Measurements from ENCODE around the gene POLR2J2.
A peak's percentile ranks its signal among the peaks of the same experiment; 100 is the strongest.
"Not testable (repeated sequence)": the region's sequence is repeated elsewhere in the genome, so short reads cannot be mapped to it uniquely, and the experiment has no call there.

POLR2J2 gene

GRCh38 chr7:102671166-102671955 is at the start of gene POLR2J2:
Gene POLR2J2, minus strand, starts transcription at chr7:102671663. Its CDS starts 62 bp downstream, at chr7:102671601.
- not testable (repeated sequence) for FAIRE-seq

GRCh38 chr7:102718491-102718890 is 47.0 kb upstream of the POLR2J2 start:
- FAIRE-seq, result not testable (repeated sequence)

- not testable (repeated sequence) for FAIRE-seq
These were observed 44.3 kb upstream of the POLR2J2 start for GRCh38 chr7:102715718-102716117.

- FAIRE-seq, result not testable (repeated sequence)
These were observed 43.5 kb upstream of the POLR2J2 start for GRCh38 chr7:102714774-102715522.

- peak; percentile 23 for FAIRE-seq
These were observed 42.2 kb upstream of the POLR2J2 start for GRCh38 chr7:102713691-102714080.

GRCh38 chr7:102713011-102713690 is 41.7 kb upstream of the POLR2J2 start:
- not testable (repeated sequence) for FAIRE-seq

GRCh38 chr7:102698962-102699750 is 27.7 kb upstream of the POLR2J2 start:
- not testable (repeated sequence) for FAIRE-seq

GRCh38 chr7:102697642-102698512 is 26.4 kb upstream of the POLR2J2 start:
- not testable (repeated sequence) for FAIRE-seq

- FAIRE-seq, result not testable (repeated sequence)
These were observed 24.5 kb upstream of the POLR2J2 start for GRCh38 chr7:102696009-102696408.

- not testable (repeated sequence) for FAIRE-seq
These were observed 23.6 kb upstream of the POLR2J2 start for GRCh38 chr7:102695033-102695552.

GRCh38 chr7:102694008-102694407 is 22.5 kb upstream of the POLR2J2 start:
- not testable (repeated sequence) for FAIRE-seq

- not testable (repeated sequence) for FAIRE-seq
These were observed 19.1 kb upstream of the POLR2J2 start for GRCh38 chr7:102690602-102691001.

GRCh38 chr7:102689436-102690282 is 18.2 kb upstream of the POLR2J2 start:
- not testable (repeated sequence) for FAIRE-seq

GRCh38 chr7:102688299-102689036 is 17.0 kb upstream of the POLR2J2 start:
- not testable (repeated sequence) for FAIRE-seq

- not testable (repeated sequence) for FAIRE-seq
These were observed 11.1 kb upstream of the POLR2J2 start for GRCh38 chr7:102682560-102682959.

GRCh38 chr7:102680780-102681179 is 9.3 kb upstream of the POLR2J2 start:
- FAIRE-seq, result not testable (repeated sequence)

GRCh38 chr7:102675545-102675944 is 4.1 kb upstream of the POLR2J2 start:
- not testable (repeated sequence) for FAIRE-seq

- not testable (repeated sequence) for FAIRE-seq
These were observed 2.1 kb upstream of the POLR2J2 start for GRCh38 chr7:102673447-102674067.

- FAIRE-seq, result not testable (repeated sequence)
These were observed 469 bp upstream of the POLR2J2 start for GRCh38 chr7:102671956-102672307.

Data from endometrium (tissue), 2 donors.